PC-9 (cell line): ENCODE measurements around the gene ALMS1. TPM values are rescaled to one million over a fixed set of nuclear protein-coding genes. Genes with fewer than 3 reads are reported as not detected.

ENCODE experiments used
- BruUV-seq: library from RNA; stranded (reverse); fragments of 400-500 nt; replicated peaks from 2 replicates; lab custom pipeline; 2021; lab: Mats Ljungman, UMichigan
- CTCF ChIA-PET: fragments of 300-600 bp; sonication (Branson Sonifier 250); formaldehyde crosslinking; loops from one replicate; lab custom pipeline; 2022; ENCODE audit warnings: antibody characterized with exemption; lab: Charles Lee
- POLR2A ChIA-PET: fragments of 300-600 bp; sonication (Branson Sonifier 250); formaldehyde crosslinking; loops from one replicate; lab custom pipeline; 2022; ENCODE audit warnings: antibody characterized with exemption; ENCODE audit not compliant: unreplicated experiment; lab: Charles Lee
- DNase-seq, 2 experiments: peaks; one replicate each; pipeline versions ENCODE4 v3.0.0 to v3.0.0-alpha.2; 2015 to 2022; ENCODE audit warnings: mixed read lengths in 1 of 2
- H2AFZ ChIP-seq: fragments of 200-600 bp; sonication (generic); 2 replicates; pipeline ENCODE4 v1.8.1; 2017; ENCODE audit warnings: antibody characterized with exemption
- H3F3A ChIP-seq: fragments of 200-600 bp; sonication (generic); 2 replicates; pipeline ENCODE4 v1.8.1; 2017; ENCODE audit warnings: antibody characterized with exemption, mild to moderate bottlenecking, low read depth; ENCODE audit not compliant: insufficient read depth
- H3K27ac ChIP-seq: fragments of 200-600 bp; sonication (generic); 2 replicates; pipeline ENCODE4 v1.6.1; 2016; ENCODE audit warnings: mixed run types
- H3K27me3 ChIP-seq: fragments of 200-600 bp; sonication (generic); 2 replicates; pipeline ENCODE4 v1.6.1; 2016; ENCODE audit warnings: low read depth, mixed run types; ENCODE audit not compliant: insufficient read depth
- H3K36me3 ChIP-seq: fragments of 200-600 bp; sonication (generic); 2 replicates; pipeline ENCODE4 v1.6.1; 2016; ENCODE audit warnings: low read depth, mixed run types
- H3K4me1 ChIP-seq: fragments of 200-600 bp; sonication (generic); replicated peaks from 2 replicates; pipeline ENCODE4 v1.6.1; 2016; ENCODE audit warnings: mixed run types; ENCODE audit not compliant: insufficient read depth
- H3K4me2 ChIP-seq: fragments of 200-600 bp; sonication (generic); 2 replicates; pipeline ENCODE4 v1.6.1; 2017; ENCODE audit warnings: mixed run types
- H3K4me3 ChIP-seq: fragments of 200-600 bp; sonication (generic); 2 replicates; pipeline ENCODE4 v1.6.1; 2016; ENCODE audit warnings: mixed run types
- H3K79me2 ChIP-seq: fragments of 200-600 bp; sonication (generic); 2 replicates; pipeline ENCODE4 v1.6.1; 2017; ENCODE audit warnings: low read depth, mixed run types
- H3K9me2 ChIP-seq: fragments of 200-600 bp; sonication (generic); 2 replicates; pipeline ENCODE4 v1.8.1; 2017; ENCODE audit warnings: mild to moderate bottlenecking; ENCODE audit not compliant: insufficient read depth
- H3K9me3 ChIP-seq: fragments of 200-600 bp; sonication (generic); 2 replicates; pipeline ENCODE4 v1.8.1; 2016; ENCODE audit warnings: low read depth; ENCODE audit not compliant: insufficient read depth
- H4K20me1 ChIP-seq: fragments of 200-600 bp; sonication (generic); 2 replicates; pipeline ENCODE4 v1.8.1; 2017; ENCODE audit not compliant: insufficient read depth
- EZH2 ChIP-seq: fragments of 200-600 bp; sonication (generic); IDR thresholded peaks from 2 replicates; pipeline ENCODE4 v1.8.0; 2017; ENCODE audit warnings: antibody characterized with exemption, low read depth
- intact Hi-C: fragments of 100-400 bp; cut with micrococcal nuclease; formaldehyde crosslinking; loops from one replicate; pipeline ENCODE4 v1.10.0; 2022; ENCODE audit not compliant: unreplicated experiment
- total RNA-seq: library from RNA; stranded (reverse); gene quantifications from 2 replicates; pipeline ENCODE4 v1.2.3, GENCODE V29; 2021
- TF ChIP-seq, protein P1 (sequence below): fragments of 200-600 bp; sonication (generic); conservative IDR thresholded peaks from 2 replicates; pipeline ENCODE4 v1.6.1; 2017; ENCODE audit warnings: mixed run types, antibody characterized with exemption, mild to moderate bottlenecking, moderate library complexity

The ALMS1 gene
- total RNA-seq, 1 experiment from 2014 or later: 16.7 TPM

DNA sequence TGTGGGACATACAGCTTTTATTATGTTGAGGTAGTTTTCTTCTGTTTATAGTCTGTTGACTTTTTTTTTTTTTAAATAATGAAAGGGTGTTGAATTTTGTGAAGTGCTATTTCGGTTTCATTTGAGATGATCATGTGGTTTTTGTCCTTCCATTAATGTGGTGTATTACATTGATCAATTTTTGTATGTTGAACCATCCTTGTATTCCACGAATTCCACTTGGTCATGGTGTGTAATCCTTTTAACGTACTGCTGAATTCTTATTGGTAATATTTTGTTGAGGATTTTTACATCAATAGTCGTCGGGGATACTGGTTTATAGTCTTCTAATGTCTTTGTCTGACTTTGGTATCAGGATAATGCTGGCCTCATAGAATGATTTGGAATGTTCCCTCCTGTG lies 18.8 kb downstream of the ALMS1 start:
- Histone ChIP-seq H3K4me1 (no peaks in the 10 kb centered on the region), H2AFZ (no peak overlapping the region), H3K4me2 (no peak overlapping the region), H4K20me1 (no peaks in the 10 kb centered on the region; the same call in 1 of the 2 replicates), H3F3A (no peaks in the 10 kb centered on the region), H3K4me3 (no peak overlapping the region), H3K27me3 (no peaks in the 10 kb centered on the region), H3K27ac (no peak overlapping the region), H3K79me2 (no peaks in the 10 kb centered on the region), H3K9me3 (peaks cover 12% of the 10 kb centered on the region), H3K9me2 (no peaks in the 10 kb centered on the region), H3K36me3 (no peaks in the 10 kb centered on the region; the same call in 1 of the 2 replicates)
- ChIA-PET POLR2A (no interaction called here), CTCF (no interaction called here)
- no peak for TF ChIP-seq EZH2
- TF ChIP-seq, protein P1, sequence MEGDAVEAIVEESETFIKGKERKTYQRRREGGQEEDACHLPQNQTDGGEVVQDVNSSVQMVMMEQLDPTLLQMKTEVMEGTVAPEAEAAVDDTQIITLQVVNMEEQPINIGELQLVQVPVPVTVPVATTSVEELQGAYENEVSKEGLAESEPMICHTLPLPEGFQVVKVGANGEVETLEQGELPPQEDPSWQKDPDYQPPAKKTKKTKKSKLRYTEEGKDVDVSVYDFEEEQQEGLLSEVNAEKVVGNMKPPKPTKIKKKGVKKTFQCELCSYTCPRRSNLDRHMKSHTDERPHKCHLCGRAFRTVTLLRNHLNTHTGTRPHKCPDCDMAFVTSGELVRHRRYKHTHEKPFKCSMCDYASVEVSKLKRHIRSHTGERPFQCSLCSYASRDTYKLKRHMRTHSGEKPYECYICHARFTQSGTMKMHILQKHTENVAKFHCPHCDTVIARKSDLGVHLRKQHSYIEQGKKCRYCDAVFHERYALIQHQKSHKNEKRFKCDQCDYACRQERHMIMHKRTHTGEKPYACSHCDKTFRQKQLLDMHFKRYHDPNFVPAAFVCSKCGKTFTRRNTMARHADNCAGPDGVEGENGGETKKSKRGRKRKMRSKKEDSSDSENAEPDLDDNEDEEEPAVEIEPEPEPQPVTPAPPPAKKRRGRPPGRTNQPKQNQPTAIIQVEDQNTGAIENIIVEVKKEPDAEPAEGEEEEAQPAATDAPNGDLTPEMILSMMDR: no peak
- intact Hi-C loops: no loop called here
- BruUV-seq: no TSS peak
- DNase-seq: no peak

DNA sequence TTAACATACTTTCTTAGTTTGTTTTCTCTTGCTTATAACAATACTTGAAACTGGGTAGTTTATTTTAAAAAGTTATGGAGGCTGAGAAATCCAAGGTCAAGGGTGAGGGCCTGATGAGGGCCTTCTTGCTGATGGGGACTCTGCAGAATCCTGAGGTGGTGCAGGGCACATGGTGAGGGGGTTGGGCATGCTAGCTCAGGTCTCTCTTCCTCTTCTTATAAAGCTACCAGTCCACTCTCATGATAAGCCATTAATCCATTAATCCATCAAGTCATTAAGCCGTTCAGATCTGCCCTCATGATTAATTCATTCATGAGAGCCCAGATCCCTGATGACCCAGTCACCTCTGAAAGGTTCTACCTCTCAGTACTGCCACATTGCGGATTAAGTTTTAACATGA lies 21.4 kb downstream of the ALMS1 start:
- Histone ChIP-seq H3K79me2 (no peaks in the 10 kb centered on the region), H3K9me3 (peaks cover 12% of the 10 kb centered on the region), H4K20me1 (no peaks in the 10 kb centered on the region), H3K4me3 (no peak overlapping the region), H3K27ac (no peak overlapping the region), H3K9me2 (no peaks in the 10 kb centered on the region), H3K4me2 (no peak overlapping the region), H3K36me3 (no peaks in the 10 kb centered on the region; the same call in 1 of the 2 replicates), H3K4me1 (no peaks in the 10 kb centered on the region), H3K27me3 (no peaks in the 10 kb centered on the region), H2AFZ (no peak overlapping the region), H3F3A (no peaks in the 10 kb centered on the region)
- BruUV-seq: no TSS peak
- ChIA-PET CTCF (no interaction called here), POLR2A (no interaction called here)
- no peak for TF ChIP-seq EZH2
- TF ChIP-seq, protein P1: no peak
- DNase-seq: no peak
- intact Hi-C loops: no loop called here

DNA sequence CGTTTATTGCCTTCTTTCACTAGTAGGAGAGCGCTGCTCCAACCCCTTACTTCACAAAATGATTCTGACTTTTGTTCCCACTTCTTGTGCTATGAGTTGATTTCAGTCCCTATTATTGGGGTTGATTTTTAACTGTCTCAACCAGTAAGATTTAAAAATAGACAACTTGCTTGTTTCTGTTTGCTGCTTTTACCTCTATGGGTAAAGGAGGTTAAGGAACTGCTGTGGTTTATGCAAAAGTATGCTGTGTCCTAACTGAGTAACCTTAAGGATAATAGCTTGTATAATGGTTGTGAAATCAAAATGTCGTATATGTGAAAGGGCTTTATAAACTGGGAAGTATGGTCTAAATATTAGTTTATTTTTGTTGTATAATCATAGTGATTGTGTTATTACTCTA lies 22.6 kb downstream of the ALMS1 start:
- H3K4me3 ChIP-seq: no peak overlapping the region
- no peaks in the 10 kb centered on the region for H3K79me2 ChIP-seq
- H3K27me3 ChIP-seq: no peaks in the 10 kb centered on the region
- H3K9me2 ChIP-seq: no peaks in the 10 kb centered on the region
- no peaks in the 10 kb centered on the region for H3F3A ChIP-seq
- no peak overlapping the region for H2AFZ ChIP-seq
- no TSS peak for BruUV-seq
- H3K4me2 ChIP-seq: no peak overlapping the region
- no peaks in the 10 kb centered on the region; the same call in 1 of the 2 replicates for H3K36me3 ChIP-seq
- no peaks in the 10 kb centered on the region for H3K4me1 ChIP-seq
- H4K20me1 ChIP-seq: no peaks in the 10 kb centered on the region
- POLR2A ChIA-PET: no interaction called here
- H3K9me3 ChIP-seq: peaks cover 9% of the 10 kb centered on the region
- H3K27ac ChIP-seq: no peak overlapping the region
- intact Hi-C loops: no loop called here
- DNase-seq: no peak
- CTCF ChIA-PET: interaction anchor here (0.6 kb wide), 1 partner anchor 40 kb away, joined by 4 read pairs; no protein-coding TSS in a partner anchor
- TF ChIP-seq, protein P1: no peak
- TF ChIP-seq EZH2: no peak
